Measurements from ENCODE around the gene POU2AF1.

The POU2AF1 gene

GRCh38 chr11:111393585-111393984 is 14.5 kb upstream of the POU2AF1 start:
- TF ChIP-seq TCF12 (IDR thresholded peaks at IDR 0.05; ENCODE audit: low read depth), result no peak
- TF ChIP-seq USF1 (IDR thresholded peaks at IDR 0.05), result no peak
- no peak for TF ChIP-seq ZBTB7A (IDR thresholded peaks at IDR 0.05; ENCODE audit: low read depth)
- TF ChIP-seq MAX (IDR thresholded peaks at IDR 0.05), result no peak
- TF ChIP-seq EP300 (IDR thresholded peaks at IDR 0.05; ENCODE audit: borderline replicate concordance), result no peak
- no peak for TF ChIP-seq NFIC (IDR thresholded peaks at IDR 0.05)
- no peak for TF ChIP-seq CEBPB (IDR thresholded peaks at IDR 0.05)
- TF ChIP-seq CREB1 (IDR thresholded peaks at IDR 0.05; ENCODE audit: low read depth), result no peak
- no peak for TF ChIP-seq TAF1 (IDR thresholded peaks at IDR 0.05; ENCODE audit: low read depth)
- no peak for TF ChIP-seq FOXM1 (IDR thresholded peaks at IDR 0.05; ENCODE audit: borderline replicate concordance, low read depth)
- TF ChIP-seq YY1 (IDR thresholded peaks at IDR 0.05; ENCODE audit: low read depth), result no peak
- no peak for TF ChIP-seq REST (IDR thresholded peaks at IDR 0.05; ENCODE audit: low read depth)
- TF ChIP-seq TEAD4 (IDR thresholded peaks at IDR 0.05), result no peak
- no peak for TF ChIP-seq RAD21 (IDR thresholded peaks at IDR 0.05; ENCODE audit: low read depth)
- TF ChIP-seq EGR1 (IDR thresholded peaks at IDR 0.05), result no peak

GRCh38 chr11:111393096-111393495 is 14.0 kb upstream of the POU2AF1 start:
- TF ChIP-seq CEBPB (IDR thresholded peaks at IDR 0.05) (no peak), TCF12 (IDR thresholded peaks at IDR 0.05; ENCODE audit: low read depth) (no peak), CREB1 (IDR thresholded peaks at IDR 0.05; ENCODE audit: low read depth) (no peak), USF1 (IDR thresholded peaks at IDR 0.05) (no peak), MAX (IDR thresholded peaks at IDR 0.05) (no peak), RAD21 (IDR thresholded peaks at IDR 0.05; ENCODE audit: low read depth) (no peak), TEAD4 (IDR thresholded peaks at IDR 0.05) (no peak), TAF1 (IDR thresholded peaks at IDR 0.05; ENCODE audit: low read depth) (no peak), REST (IDR thresholded peaks at IDR 0.05; ENCODE audit: low read depth) (no peak), ZBTB7A (IDR thresholded peaks at IDR 0.05; ENCODE audit: low read depth) (no peak), FOXM1 (IDR thresholded peaks at IDR 0.05; ENCODE audit: borderline replicate concordance, low read depth) (no peak), NFIC (IDR thresholded peaks at IDR 0.05) (no peak), EP300 (IDR thresholded peaks at IDR 0.05; ENCODE audit: borderline replicate concordance) (no peak), EGR1 (IDR thresholded peaks at IDR 0.05) (no peak), YY1 (IDR thresholded peaks at IDR 0.05; ENCODE audit: low read depth) (no peak)

- TF ChIP-seq RAD21 (IDR thresholded peaks at IDR 0.05; ENCODE audit: low read depth) (no peak), TCF12 (IDR thresholded peaks at IDR 0.05; ENCODE audit: low read depth) (no peak), CREB1 (IDR thresholded peaks at IDR 0.05; ENCODE audit: low read depth) (no peak), TAF1 (IDR thresholded peaks at IDR 0.05; ENCODE audit: low read depth) (no peak), YY1 (IDR thresholded peaks at IDR 0.05; ENCODE audit: low read depth) (no peak)
Measured at GRCh38 chr11:111392552-111392951, 13.5 kb upstream of the POU2AF1 start.

GRCh38 chr11:111391328-111392124 is 12.5 kb upstream of the POU2AF1 start:
- TF ChIP-seq MAX (IDR thresholded peaks at IDR 0.05), result no peak
- TF ChIP-seq ZBTB7A (IDR thresholded peaks at IDR 0.05; ENCODE audit: low read depth), result no peak
- TF ChIP-seq FOXM1 (IDR thresholded peaks at IDR 0.05; ENCODE audit: borderline replicate concordance, low read depth), result no peak
- TF ChIP-seq TAF1 (IDR thresholded peaks at IDR 0.05; ENCODE audit: low read depth), result no peak
- no peak for TF ChIP-seq USF1 (IDR thresholded peaks at IDR 0.05)
- TF ChIP-seq YY1 (IDR thresholded peaks at IDR 0.05; ENCODE audit: low read depth), result no peak
- TF ChIP-seq TCF12 (IDR thresholded peaks at IDR 0.05; ENCODE audit: low read depth), result no peak

- TF ChIP-seq FOXM1 (IDR thresholded peaks at IDR 0.05; ENCODE audit: borderline replicate concordance, low read depth), result no peak
- no peak for TF ChIP-seq CEBPB (IDR thresholded peaks at IDR 0.05)
- TF ChIP-seq MAX (IDR thresholded peaks at IDR 0.05), result no peak
- TF ChIP-seq EP300 (IDR thresholded peaks at IDR 0.05; ENCODE audit: borderline replicate concordance), result no peak
- TF ChIP-seq USF1 (IDR thresholded peaks at IDR 0.05), result no peak
- TF ChIP-seq RAD21 (IDR thresholded peaks at IDR 0.05; ENCODE audit: low read depth), result no peak
- TF ChIP-seq EGR1 (IDR thresholded peaks at IDR 0.05), result no peak
- no peak for TF ChIP-seq YY1 (IDR thresholded peaks at IDR 0.05; ENCODE audit: low read depth)
- no peak for TF ChIP-seq TEAD4 (IDR thresholded peaks at IDR 0.05)
- TF ChIP-seq REST (IDR thresholded peaks at IDR 0.05; ENCODE audit: low read depth), result no peak
- no peak for TF ChIP-seq TAF1 (IDR thresholded peaks at IDR 0.05; ENCODE audit: low read depth)
- TF ChIP-seq NFIC (IDR thresholded peaks at IDR 0.05), result no peak
- TF ChIP-seq TCF12 (IDR thresholded peaks at IDR 0.05; ENCODE audit: low read depth), result no peak
Measured at GRCh38 chr11:111388842-111389241, 9.8 kb upstream of the POU2AF1 start.
